Measurements from ENCODE around the gene PPP1R12B. TPM values are rescaled to one million over a fixed set of nuclear protein-coding genes. Genes with fewer than 3 reads are reported as not detected.
"Not testable (repeated sequence)": the region's sequence is repeated elsewhere in the genome, so short reads cannot be mapped to it uniquely, and the experiment has no call there.

Gene PPP1R12B
- total RNA-seq, 2 experiments from 2014 or later, result 13.0 to 14.1 TPM

DNA sequence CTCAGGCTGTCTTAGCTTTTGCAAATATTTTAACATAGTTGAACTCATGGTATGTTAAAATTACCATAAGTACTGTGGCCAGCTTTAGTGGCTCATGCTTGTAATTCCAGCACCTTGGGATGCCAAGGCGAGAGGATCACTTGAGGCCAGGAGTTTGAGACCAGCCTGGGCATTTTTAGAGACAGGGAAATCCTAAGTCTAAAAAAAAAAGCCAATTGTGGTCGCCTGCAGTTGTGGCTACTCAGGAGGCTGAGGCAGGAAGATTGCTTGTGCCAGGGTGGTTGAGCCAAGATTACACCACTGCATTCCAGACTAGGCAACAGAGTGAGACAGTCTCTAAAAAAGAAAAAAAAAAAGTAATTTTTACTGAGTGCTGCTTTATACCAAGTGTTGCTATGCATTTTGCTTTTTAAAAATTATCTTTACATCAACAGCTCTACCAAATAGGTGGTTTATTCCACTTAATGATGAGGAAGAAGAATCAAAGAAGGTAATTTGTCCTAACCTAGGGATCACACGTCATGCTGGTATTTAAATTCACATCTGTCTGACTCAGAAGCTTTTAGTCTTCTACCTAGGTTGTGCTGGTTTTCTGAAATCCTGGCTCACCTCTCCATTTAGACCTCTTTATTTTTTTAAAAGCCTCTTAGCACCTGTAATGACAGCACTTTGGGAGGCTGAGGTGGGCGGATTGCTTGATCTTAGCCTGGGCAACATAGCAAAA lies 16.8 kb downstream of the PPP1R12B start:
- H3K36me3 Mint-ChIP-seq (ENCODE audit: low read depth), result no peaks in the 10 kb centered on the region
- TF ChIP-seq, protein P1, sequence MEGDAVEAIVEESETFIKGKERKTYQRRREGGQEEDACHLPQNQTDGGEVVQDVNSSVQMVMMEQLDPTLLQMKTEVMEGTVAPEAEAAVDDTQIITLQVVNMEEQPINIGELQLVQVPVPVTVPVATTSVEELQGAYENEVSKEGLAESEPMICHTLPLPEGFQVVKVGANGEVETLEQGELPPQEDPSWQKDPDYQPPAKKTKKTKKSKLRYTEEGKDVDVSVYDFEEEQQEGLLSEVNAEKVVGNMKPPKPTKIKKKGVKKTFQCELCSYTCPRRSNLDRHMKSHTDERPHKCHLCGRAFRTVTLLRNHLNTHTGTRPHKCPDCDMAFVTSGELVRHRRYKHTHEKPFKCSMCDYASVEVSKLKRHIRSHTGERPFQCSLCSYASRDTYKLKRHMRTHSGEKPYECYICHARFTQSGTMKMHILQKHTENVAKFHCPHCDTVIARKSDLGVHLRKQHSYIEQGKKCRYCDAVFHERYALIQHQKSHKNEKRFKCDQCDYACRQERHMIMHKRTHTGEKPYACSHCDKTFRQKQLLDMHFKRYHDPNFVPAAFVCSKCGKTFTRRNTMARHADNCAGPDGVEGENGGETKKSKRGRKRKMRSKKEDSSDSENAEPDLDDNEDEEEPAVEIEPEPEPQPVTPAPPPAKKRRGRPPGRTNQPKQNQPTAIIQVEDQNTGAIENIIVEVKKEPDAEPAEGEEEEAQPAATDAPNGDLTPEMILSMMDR (IDR thresholded peaks at IDR 0.05), result no peak
- DNase-seq (no peak), ATAC-seq (no peak)
- H3K9me3 Mint-ChIP-seq, result peaks cover 1% of the 10 kb centered on the region
- H3K27ac Mint-ChIP-seq, result no peak overlapping the region
- peaks cover 2% of the 10 kb centered on the region for H3K4me1 Mint-ChIP-seq (ENCODE audit: low read depth)
- ChIA-PET CTCF (no interaction called here), POLR2A (no interaction called here)
- no peak overlapping the region for H3K4me3 Mint-ChIP-seq
- intact Hi-C loops (cut with micrococcal nuclease), result no loop called here
- H3K27me3 Mint-ChIP-seq, result no peaks in the 10 kb centered on the region

DNA sequence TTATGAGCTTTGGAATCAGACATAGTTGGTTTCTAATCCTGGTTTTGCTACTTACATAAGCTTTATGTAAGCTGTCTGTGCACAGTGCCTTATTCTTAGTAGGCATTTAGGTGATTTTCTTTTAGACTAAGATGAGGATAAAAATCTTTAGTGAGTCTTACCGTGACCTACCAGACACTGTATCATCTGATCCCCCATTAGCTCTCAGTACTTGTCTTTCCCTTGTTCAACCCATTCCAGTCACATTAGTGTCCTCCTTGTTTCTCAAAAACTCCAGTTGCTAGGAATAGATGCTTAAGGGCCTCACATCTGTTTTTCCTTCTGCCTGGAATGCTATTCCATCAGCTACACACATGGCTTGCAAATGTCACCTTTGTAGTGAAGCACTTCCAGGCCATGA lies 18.8 kb downstream of the PPP1R12B start:
- Mint-ChIP-seq H3K4me3 (no peak overlapping the region), H3K9me3 (peaks cover 1% of the 10 kb centered on the region), H3K27ac (no peak overlapping the region), H3K36me3 (ENCODE audit: low read depth) (no peaks in the 10 kb centered on the region), H3K27me3 (no peaks in the 10 kb centered on the region), H3K4me1 (ENCODE audit: low read depth) (no peaks in the 10 kb centered on the region)
- DNase-seq (no peak), ATAC-seq (no peak)
- TF ChIP-seq, protein P1 (IDR thresholded peaks at IDR 0.05), result no peak
- ChIA-PET CTCF (interaction anchor here (0.9 kb wide), 1 partner anchor 52 kb away, joined by 4 read pairs; no protein-coding TSS in a partner anchor), POLR2A (no interaction called here)
- intact Hi-C loops (cut with micrococcal nuclease), result no loop called here

DNA sequence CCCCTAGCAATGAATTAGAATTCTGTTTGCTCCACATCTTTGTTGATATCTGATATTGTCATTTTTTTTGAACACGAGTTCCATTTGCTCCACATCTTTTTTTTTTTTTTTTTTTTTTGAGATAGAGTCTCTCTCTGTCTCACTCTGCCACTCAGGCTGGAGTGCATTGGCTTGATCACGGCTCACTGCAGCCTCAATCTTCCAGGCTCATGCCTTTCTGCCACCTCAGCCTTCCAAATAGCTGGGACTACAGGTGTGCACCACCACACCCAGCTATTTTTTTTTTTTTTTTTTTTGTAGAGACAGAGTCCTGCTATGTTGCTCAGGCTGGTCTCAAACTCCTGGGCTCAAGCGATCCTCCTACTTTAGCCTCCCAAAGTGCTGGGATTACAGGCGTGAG lies 22.4 kb downstream of the PPP1R12B start:
- CTCF ChIA-PET, result interaction anchor here (2.4 kb wide), 1 partner anchor 22 kb away, joined by 5 read pairs; the partner anchor contains the start of gene PPP1R12B
- POLR2A ChIA-PET; H3K36me3 Mint-ChIP-seq (ENCODE audit: low read depth); H3K27ac Mint-ChIP-seq; intact Hi-C loops (cut with micrococcal nuclease); H3K4me3 Mint-ChIP-seq; DNase-seq; H3K9me3 Mint-ChIP-seq; ATAC-seq; H3K27me3 Mint-ChIP-seq; H3K4me1 Mint-ChIP-seq (ENCODE audit: low read depth): not testable (repeated sequence)

DNA sequence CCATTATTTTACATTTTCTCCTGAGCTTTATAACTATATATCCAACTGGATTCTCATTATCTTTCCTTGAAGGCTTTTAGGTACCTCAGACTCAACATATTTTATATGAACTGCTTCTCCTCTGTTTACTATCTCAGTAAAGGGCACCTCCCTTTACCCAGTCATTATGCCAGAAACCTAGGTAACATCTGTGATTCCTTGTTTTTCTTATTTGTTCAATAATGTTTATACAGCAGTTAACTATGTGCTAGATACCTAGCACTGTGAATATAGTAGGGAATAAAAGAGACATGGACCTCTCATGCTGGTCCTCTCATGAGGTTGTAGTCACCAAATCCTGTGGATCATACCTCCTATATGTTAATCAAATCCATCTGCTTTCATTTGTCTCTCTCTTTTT lies 25.6 kb downstream of the PPP1R12B start:
- CTCF ChIA-PET, result no interaction called here
- POLR2A ChIA-PET, result interaction anchor here (0.6 kb wide), 1 partner anchor 63 kb away, joined by 3 read pairs; no protein-coding TSS in a partner anchor
- ATAC-seq, result no peak
- H3K9me3 Mint-ChIP-seq, result no peaks in the 10 kb centered on the region
- no peaks in the 10 kb centered on the region for H3K27me3 Mint-ChIP-seq
- no peak overlapping the region for H3K4me3 Mint-ChIP-seq
- intact Hi-C loops (cut with micrococcal nuclease), result no loop called here
- no peak overlapping the region for H3K27ac Mint-ChIP-seq
- no peak for DNase-seq
- TF ChIP-seq, protein P1 (IDR thresholded peaks at IDR 0.05), result no peak
- no peaks in the 10 kb centered on the region for H3K36me3 Mint-ChIP-seq (ENCODE audit: low read depth)
- peaks cover 11% of the 10 kb centered on the region for H3K4me1 Mint-ChIP-seq (ENCODE audit: low read depth)

DNA sequence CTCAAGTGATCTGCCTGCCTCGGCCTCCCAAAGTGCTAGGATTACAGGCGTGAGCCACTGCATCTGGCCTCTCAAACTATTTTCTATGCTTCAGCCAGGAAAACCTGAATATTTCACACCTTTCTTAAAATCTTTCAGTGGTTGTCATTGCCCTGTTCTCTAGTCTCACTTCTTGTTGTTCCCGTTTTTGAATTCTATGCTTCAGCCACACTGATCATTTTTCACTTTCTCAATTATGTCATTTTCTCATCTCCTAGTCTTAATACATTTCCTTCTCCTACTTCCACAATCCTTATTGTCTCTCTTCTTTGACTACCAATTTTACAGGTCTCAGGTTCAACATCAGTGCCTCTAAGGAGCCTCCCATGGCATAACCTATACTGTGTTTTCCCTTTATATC lies 26.7 kb downstream of the PPP1R12B start:
- CTCF ChIA-PET; H3K9me3 Mint-ChIP-seq; POLR2A ChIA-PET; H3K36me3 Mint-ChIP-seq (ENCODE audit: low read depth); H3K27me3 Mint-ChIP-seq; DNase-seq; intact Hi-C loops (cut with micrococcal nuclease); H3K4me3 Mint-ChIP-seq; ATAC-seq; H3K27ac Mint-ChIP-seq: not testable (repeated sequence)
- H3K4me1 Mint-ChIP-seq (ENCODE audit: low read depth), result peaks cover 18% of the 10 kb centered on the region

DNA sequence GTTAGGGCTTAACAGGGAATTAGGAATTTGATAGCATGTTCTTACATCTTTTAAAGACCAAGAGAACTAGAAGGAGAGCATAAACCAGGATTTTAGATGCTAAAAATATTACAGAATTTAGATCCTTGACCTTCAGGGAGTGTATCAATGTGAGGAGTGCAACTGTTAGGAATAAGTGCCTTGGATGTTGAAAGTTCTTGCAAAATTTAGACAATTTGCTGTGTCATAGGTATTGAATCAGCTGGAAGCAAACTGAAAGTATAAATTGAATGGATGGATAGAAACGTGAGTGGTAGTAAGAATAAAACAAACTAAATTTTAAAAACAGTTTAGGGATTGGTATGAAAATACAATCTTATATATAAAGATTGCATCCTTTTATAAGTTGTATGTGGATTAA lies 27.7 kb downstream of the PPP1R12B start:
- Mint-ChIP-seq H3K4me1 (ENCODE audit: low read depth) (peaks cover 25% of the 10 kb centered on the region), H3K4me3 (no peak overlapping the region), H3K9me3 (no peaks in the 10 kb centered on the region), H3K36me3 (ENCODE audit: low read depth) (no peaks in the 10 kb centered on the region), H3K27me3 (no peaks in the 10 kb centered on the region), H3K27ac (no peak overlapping the region)
- ATAC-seq, result no peak
- ChIA-PET CTCF (no interaction called here), POLR2A (no interaction called here)
- TF ChIP-seq, protein P1 (IDR thresholded peaks at IDR 0.05), result no peak
- DNase-seq, result no peak
- intact Hi-C loops (cut with micrococcal nuclease), result no loop called here

DNA sequence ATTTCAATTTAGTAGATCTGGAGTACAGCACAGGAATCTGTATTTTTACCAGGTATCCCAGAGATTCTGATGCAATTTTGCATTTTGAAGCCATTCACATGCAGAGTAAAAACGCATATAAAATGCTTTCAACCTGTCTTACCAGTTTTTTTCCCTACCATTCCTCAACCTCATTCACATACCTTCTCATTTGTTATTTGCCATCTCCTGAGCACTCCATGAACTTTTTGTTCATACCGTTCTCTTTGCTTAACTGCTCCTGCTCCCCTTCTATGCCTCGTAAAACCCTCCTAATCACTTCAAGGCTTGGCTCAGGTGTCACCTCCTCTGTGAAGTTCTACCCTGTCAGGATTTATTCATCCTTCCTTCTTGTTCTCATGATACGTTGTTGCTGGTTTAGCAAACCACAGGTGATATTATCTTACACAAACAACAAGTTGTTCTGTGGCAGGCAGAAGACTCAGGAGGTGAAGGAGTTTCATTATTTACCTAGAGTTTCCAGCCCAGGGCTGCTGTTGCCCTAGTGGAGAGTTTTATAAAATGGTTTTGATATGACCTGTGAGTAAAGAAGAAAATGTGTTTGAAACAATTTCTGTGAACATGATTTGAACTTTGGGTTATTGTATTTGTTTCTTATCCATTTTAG lies 31.5 kb downstream of the PPP1R12B start:
- H3K36me3 Mint-ChIP-seq (ENCODE audit: low read depth); H3K27me3 Mint-ChIP-seq; POLR2A ChIA-PET; CTCF ChIA-PET; H3K9me3 Mint-ChIP-seq; H3K4me3 Mint-ChIP-seq; intact Hi-C loops (cut with micrococcal nuclease): not testable (repeated sequence)
- ATAC-seq, result peak; percentile 75
- Mint-ChIP-seq H3K4me1 (ENCODE audit: low read depth) (peaks cover 26% of the 10 kb centered on the region), H3K27ac (peak overlapping the region; percentile 5)
- peak; percentile 24 for DNase-seq

DNA sequence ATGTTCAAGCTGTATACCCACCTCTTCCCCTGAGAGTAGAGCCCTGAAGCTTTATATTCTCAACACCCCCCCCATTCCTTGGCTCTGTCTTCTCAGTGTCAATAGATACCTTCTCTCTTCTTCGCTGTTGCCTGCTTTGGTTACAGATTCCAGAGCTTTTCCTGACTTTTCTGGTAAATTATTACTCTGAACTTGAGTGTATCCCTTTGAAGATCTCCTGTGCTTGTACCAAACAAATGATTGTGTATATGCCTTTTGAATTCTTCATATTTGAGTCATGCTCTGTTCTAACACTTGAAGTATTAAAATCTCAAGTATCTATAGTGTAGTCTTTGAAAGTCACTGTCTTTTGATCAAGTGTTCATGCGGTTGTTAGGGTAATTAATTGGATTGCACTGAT lies 32.0 kb downstream of the PPP1R12B start:
- DNase-seq; ATAC-seq; POLR2A ChIA-PET; H3K27me3 Mint-ChIP-seq; CTCF ChIA-PET; intact Hi-C loops (cut with micrococcal nuclease); H3K9me3 Mint-ChIP-seq; H3K36me3 Mint-ChIP-seq (ENCODE audit: low read depth); H3K27ac Mint-ChIP-seq; H3K4me3 Mint-ChIP-seq: not testable (repeated sequence)
- peaks cover 23% of the 10 kb centered on the region for H3K4me1 Mint-ChIP-seq (ENCODE audit: low read depth)

Data from activated CD8-positive, alpha-beta T cell treated with anti-CD3 and anti-CD28 coated beads for 36 hours (primary cell).